HG03066 (cell line): ENCODE results near the gene IGSF9.
A peak's percentile ranks its signal among the peaks of the same experiment; 100 is the strongest.

Experiments
- ATAC-seq: cut with Tn5 transposase; IDR thresholded peaks from one replicate; pipeline ENCODE4 v1.9.1; 2021; ENCODE audit warnings: low read depth; ENCODE audit not compliant: unreplicated experiment

IGSF9 gene

DNA sequence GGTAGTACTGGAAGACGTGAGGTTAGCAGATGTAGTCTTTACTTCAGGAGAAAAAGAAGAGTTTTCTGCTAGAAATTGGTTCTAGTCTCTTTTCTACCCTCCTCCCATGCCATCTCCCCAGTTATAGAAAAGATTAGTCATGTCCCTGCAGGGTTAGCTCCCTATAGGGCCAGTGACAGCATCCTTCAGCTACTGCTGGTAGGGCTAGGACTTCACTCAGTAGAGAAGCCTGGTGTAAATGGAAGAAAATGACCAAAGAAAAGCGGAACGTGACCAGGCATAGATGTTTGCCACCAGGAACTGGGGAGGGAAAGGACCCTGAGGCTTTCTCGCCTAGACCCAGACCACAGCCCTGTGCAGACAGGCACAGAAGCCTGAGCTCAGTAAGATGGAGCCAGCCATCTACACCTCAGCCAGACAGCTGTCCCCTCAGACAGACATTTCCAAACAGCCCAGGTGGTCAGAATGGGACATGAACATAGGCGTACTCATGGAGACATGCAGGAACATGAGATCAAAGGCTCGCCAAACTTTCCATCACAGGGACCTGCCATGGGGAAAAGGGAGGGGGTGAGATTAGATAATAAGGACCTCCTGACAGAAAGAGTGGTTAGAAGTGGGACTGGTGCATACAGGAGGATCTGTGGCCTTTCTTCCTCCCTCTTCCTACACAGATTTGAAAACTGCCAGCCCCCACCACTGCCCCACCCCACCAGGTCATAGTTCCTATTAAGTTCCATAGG is 32.1 kb upstream of the IGSF9 start:
- ATAC-seq: no peak

DNA sequence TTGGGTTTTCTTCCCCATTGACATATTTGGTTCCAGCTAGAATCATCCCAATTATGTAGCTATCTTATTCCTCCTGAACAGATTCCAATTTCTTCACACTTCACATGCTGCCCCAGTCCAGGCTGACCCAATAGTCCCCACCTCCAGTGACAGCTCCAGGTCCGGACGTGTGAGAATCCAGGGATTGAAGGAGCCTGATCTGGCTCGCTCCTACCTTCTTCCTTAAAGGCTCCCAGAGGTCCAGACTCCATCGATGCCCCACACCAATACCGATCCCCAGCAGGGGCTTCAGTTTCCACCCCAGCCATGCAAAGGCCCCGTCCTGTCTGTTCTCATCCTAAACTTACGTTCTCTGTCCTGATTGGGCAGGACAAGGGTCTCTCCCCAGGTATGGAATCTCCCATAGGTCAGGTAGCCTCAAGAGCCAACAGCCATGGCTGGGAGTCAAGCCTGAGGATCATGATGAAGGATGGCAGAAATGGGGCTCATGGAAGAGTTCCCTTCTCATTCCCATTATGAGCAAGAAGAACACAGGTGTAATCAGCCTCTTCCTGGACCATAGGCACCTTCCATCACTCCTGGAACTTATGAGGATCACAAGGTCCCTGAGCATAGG is 29.0 kb upstream of the IGSF9 start:
- ATAC-seq: no peak

DNA sequence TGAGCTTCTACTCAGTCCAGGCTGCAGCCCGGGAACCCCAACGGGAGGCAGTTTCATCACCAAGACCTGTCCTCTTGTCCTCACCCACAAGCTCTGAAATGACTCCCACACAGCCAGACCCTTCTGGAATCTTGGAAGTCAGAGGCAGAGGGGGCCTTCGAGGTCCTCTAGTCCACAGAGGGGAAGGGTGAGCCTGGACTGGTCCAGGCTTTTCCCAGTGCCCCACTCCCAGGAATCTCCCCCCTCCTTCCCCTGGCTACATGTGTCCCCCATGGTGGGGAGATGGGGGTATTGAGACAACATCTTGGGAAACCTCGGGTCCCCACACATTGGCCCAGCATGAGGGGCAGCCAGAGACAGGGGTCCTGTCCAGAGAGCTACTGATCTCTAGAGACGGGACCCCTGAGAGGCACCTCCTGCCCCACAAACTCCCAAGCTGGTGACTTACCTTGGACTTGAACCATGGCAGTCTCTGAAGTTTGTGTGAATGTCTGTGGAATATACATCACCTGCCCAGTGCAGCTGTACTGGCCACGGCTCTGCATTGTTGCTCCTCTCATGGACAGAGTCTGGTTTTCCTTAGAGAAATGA is 28.0 kb upstream of the IGSF9 start:
- ATAC-seq: no peak

DNA sequence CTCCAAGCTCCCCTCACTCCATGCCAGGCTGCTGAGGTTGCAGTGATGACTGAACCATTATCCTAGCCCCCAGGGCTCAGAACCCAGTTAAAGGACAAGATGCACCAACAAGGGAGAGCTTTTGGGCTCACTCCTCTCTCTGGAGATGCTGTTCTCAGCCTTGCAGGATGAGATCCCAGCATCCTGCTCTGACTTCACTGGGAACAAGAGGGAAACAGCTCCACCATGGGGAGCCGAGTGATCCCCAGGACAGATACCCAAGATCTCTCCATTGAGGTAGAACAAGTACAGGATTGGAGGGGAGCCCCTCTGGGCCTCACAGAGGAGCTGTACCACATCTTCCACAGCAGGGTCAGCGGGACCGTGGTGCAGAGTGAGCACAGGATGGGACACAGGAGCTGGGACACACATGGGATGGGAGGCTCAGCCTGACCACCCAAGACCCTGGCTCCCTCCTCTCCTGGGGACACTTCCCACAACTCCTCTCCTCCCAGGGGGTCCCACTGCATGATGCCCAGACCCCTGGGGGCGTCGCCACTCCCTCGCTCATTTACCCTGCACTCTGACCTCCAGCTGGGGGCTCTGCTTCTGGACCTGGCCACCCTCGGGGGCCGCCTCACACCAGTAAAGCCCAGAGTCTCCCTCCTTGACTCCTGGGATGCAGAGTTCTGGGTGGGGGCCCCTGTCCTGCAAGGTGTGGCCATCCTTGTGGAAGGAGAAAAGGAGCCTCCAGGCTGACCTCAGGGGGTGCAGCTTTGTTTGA is 27.2 kb upstream of the IGSF9 start:
- no peak for ATAC-seq

DNA sequence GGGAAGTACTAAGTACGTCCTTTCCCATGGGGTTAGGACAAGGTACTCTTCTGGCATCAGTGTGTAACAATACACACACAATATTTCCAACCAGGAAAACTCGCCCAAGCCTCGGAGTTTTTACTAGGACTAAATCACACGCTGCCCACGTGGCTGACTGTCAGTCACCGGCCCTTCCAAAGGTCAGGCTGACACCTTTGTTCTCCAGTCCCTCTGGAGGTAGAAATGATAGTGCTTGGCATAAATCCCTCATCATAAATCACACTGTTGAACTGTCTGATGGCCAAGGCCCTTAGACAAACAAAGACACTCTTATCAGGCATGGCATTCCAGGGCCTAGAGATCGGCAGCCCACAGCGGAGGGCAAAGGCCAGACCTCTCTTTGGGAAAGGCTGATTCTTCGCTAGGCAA is 25.5 kb upstream of the IGSF9 start:
- ATAC-seq: no peak

DNA sequence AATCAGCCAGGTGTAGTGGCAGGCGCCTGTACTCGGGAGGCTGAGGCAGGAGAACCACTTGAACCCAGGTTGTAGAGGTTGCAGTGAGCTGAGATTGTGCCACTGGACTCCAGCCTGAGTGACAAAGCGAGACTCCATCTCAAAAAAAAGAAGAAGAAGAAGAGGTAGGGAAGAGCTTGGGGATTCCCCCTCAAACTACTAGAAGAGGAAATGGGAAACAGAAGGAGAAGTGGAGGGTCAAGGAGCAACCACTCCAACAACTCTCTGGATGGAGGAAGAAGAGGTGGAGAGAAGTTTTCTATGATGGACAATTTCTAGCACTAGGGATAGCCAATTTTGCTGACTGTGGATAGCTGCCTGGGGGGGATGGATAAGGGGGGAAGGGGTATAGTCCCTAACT is 23.5 kb upstream of the IGSF9 start:
- ATAC-seq: no peak

DNA sequence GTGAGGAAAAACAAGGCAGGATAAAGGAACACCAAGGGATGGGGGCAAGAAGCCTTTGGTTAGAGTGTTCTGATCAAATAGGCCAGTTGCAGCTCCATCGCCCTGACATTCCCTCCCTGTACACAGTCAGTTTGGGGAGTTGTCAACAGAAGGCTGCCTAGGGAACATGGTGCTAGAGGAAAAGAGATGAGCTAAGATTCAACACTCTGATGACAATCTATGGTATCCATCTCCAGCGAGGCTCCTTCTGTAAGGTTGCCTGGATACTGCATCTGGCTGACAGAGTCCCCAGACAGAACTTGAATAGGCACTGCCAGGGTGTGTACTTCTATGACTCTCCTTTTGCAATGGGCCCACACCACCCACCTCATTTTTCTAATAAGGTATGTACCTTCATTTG is 19.9 kb upstream of the IGSF9 start:
- no peak for ATAC-seq

DNA sequence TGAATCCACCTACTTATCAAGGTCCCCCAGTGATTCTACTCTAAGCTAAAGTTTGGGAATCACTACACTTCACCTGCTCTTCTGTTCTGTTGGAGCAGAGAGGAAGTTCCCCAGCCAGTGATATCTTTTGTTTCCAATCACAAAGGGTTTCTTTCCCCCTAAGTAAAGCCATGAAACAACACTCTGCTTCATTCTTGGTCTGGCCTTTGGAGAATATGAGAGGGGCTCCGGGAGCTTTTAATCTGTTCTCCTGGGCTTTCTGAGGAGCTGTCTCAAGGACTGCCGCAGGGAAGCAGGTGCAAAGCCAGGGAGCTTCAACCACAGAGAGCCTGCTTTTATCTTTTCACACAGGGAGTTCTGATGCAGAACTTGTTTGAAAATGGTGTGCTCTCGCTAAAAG is 18.7 kb upstream of the IGSF9 start:
- ATAC-seq: no peak

DNA sequence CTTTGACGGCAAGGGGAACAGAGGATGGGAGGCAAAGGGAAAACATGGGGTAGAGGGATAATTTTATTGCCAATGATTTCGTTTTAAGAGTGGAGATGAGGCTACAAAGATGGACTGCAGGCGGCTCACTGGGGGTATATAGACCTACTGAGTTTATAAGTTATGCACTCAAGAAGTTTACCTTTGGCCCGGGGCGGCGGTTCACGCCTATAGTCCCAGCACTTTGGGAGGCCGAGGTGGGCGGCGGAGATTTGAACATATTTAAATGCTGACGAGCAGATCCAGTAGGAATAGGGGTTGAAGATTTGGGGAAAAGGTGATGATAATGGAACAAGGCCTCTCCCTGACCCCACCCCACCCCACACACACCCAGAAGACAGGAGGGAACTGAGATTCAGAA is 16.8 kb upstream of the IGSF9 start:
- ATAC-seq: no peak

DNA sequence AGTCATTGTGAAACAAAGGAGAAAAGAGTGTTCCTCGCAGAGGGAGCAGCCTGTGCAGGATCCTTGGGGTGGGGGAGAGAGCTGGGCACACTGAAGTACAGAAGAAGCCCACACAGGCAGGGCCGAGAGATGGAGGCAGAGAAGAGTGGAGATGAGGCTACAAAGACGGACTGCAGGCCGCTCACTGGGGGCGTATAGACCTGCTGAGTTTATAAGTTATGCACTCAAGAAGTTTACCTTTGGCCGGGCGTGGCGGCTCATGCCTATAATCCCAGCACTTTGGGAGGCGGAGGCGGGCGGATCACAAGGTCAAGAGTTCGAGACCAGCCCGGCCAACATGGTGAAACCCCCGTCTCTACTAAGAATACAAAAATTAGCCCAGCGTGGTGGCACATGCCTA is 16.2 kb upstream of the IGSF9 start:
- ATAC-seq: no peak

DNA sequence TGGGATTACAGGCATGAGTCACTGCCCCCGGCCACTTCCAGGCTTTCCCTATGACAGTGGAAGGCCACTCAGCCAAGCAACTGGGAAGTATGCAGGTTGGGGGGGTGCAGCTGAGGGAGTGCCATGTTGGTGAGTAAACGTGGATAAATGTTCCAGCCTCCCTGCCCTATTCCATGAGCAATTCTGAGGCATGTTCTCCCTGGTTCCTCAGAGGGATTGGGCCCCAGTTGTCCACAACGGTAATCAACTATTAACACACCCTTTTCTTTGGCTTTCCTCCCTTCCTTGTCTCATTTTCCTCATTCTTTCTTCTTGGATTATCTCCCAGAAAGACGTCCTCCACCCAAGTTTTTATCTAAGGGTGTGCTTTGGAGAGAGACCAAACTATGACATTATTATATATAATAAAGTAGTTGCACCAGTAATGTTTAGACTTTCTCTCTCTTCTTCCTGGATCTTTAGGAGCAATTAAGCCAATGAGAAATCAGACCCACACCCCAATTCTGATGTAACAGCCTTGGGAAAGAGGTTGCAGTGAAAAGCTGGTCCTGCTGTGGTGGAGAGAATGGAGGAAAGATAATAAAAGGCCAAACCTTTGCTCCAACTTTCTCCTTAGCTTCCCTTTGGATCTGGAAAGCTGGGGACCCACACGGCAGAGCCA is 15.4 kb upstream of the IGSF9 start:
- ATAC-seq: no peak

DNA sequence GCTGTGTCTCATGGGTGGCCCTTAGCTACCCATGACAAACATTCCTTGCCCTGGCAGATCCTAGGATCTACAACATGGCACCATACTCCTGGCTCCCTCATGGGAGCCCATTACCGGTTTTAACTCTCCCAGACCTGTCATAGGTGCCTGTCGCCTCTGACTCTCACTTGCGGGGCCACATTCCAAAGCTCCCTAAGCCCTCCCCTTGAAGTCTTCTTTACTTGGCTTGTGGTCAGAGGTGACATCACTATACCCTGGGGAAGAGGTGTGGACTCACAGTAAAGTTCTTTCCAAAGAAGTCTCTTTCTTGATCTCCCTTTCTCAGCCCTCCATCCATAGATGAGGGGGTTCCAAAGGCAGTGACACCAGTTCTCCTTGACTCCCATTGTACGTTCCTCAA is 14.0 kb upstream of the IGSF9 start:
- ATAC-seq: no peak

DNA sequence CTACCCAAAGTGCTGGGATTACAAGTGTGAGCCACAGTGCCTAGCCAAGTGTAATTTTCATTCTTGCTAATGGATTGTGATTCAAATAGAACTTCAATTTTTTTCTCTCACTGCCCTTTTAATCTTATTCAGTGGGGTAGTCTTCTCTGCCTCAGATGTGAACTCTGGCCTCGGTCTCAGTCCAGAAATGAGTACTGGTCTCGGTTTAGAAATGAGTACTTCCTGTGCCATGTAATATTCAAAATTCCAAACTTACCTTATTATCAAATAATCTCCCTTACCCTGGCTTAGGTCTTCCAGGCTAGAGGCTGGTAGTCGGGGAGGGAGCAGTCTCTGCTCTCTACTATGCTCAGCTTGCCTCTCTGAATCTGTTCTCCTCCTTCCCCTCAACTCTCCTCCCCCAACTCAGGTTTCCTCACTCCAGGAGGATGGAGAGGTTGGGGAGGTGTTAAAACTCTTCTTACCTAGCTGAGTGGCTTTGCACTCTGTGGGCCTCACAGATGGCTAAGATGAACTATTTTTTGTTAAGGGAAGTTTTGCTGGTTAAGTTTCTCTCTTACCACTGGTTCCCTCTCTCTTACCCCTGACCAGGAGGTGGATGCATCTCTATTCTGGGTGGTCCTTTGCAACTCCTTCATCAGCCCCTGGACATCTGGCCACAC is 13.4 kb upstream of the IGSF9 start:
- peak; percentile 58 for ATAC-seq

DNA sequence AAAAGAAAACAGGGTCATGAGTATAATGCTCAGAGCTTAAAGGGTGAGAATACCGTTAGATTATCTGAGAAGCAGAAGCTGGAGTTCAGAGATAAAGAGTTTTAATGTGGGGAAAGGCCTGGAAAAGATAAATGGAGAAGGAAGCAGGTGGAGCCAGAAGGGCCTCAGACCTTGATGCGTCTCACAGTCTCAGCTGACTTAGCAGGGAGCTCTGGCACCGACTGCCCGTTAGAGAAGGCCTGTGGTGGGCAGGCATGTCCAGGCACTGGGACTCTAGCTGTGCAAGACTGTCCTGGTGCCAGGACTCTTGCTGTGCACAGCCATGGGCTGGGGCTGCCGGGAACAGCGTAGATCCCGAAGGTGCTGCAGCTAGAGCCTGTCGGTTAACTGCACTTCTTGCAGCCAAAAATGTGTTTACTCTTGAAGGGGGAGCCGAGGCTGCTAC is 12.4 kb upstream of the IGSF9 start:
- no peak for ATAC-seq

DNA sequence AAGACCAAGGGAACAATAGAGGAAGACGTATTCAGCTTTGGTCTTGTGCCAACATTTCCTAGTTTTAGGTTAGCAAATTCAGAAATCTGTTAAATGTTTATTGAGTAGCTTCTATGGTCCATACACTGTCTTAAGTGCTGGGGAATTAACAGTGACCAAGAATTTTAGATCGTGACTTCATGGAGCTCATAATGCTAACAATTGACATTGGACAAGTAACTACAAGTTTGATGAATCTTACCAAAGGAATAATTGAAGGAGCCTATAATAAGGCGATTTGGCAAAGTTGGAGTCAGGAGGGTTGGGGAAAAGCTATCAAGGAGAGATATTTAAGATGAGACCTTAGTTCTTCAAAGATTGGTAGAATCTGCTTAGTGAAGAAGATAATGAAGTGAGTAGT is 10.0 kb upstream of the IGSF9 start:
- ATAC-seq: no peak

DNA sequence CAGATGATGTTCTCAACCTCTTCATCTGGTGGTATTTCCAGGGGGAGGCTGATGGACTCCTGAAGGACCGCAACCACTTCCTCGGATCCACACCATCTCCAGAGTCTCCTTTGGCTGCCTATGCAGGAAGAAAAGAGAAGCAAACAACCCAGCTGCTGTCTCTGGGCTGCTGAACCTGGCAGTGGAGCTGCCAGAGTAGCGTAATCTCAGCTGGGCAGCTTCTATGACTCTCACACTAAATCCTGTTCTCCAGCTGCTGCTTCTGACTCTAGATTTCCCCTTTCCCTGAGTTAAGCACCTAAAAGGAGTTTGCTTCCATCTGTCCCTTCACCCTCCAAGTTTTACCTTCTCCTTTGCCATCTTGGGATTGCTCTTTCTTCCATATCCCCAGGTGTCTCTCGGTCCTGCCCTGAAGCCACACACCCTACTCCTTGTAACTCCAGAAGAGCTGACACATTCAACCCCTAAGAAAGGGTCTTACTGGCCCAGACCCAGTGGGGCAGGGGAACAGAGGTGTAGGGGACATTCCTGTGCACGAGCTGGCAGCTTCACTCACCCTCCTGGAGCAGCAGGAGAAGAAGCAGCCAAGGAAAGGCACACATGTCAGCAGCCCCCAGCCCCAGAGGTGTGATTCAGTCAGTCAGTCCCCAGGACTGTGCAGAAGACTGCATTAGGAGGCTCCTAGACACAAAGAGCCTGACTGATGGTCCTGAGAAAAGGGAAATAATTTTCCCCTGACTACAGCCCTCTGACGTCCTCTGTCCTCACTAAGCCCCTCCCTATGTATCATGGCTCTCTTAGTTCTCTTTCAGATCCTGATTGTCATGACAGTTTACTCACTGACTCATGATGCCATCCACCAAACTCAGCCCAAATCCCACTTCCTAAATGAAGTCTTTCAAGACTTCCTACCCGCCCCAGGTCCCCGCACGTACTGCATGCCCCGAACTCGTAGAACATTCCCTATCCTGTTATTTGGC is 8.4 kb upstream of the IGSF9 start, which contains the start of gene SLAMF9:
SLAMF9 (minus strand) TSS at position 702 of the 980 bp plus-strand sequence; CDS start at position 602, 100 bp downstream.
- ATAC-seq: no peak

DNA sequence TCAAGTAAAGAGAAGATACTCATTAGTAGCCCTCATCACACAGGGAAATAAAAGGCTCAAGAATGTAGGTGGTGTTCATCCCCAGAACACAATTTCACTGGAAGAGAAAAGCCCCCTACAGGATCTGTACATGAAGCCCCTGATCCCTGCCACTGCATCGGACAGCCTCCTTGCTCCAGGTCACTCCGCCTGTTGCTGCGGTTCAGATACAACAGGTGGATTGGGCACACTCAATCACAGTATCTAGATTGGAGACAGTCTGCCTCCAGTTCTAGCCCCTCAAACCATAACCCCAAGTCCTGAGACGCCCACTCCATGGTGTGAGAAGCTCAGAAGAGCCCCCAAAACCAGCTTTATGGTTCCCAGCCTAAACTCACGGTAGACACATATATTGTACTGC is 7.5 kb upstream of the IGSF9 start:
- no peak for ATAC-seq

DNA sequence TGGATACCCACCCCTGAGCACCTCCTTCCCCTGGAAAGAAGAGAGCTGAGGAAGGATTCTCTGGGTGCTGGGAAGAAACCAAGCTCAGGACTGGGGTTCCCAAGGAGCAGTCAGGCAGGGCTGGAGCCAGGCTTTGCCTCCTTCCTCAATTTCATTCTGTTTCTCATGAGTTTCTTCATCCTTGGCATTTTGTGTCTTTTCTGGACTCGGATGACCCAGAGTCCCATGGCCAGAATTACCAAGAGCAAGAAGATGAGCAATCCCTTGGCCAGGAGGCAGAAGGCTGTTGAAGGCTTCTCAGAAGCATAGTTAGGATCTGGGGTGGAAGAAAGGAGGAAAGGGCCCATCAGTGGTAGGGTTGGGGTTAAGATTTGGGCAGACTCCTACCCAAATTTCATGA is 6.1 kb upstream of the IGSF9 start:
- ATAC-seq: no peak

DNA sequence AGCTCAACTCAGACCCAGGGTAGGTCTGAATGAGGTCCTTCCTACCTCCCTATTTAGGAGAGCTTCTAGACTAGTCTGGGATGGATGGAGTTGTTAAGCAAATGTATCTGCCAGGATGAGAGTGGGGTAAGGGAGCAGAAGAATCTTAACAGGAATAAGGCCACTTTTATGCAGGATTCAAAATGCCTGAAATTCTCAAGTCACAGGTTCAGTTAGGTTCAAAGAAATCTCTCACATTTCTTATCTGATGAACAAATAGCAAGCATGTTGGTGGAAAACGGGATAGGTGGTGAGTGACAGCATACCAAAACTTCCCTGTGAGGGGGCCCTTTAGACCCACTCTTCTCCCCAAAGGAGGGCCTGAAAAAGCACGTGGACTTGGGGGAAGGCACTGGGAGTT is 5.6 kb upstream of the IGSF9 start:
- no peak for ATAC-seq
